ENCODE measurements around the gene TTC9.

TTC9 gene

DNA sequence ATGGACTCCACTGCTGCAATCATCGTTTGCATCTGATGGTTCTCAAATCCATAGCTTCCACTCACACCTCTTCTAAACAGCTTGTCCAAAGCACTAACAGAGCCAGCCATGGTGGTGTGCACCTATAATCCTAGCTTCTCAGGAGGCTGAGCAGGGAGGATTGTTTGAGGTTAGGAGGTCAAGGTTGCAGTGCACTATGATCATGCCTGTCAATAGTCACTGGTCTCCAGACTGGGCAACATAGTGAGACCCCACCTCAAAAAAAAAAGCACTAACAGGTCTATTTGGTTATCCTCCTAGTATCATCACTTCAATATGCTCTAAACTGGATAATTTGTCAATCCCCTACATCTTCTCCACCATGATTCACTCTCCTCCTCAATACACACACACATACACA is 63.2 kb downstream of the TTC9 start:
- Histone ChIP-seq H3K27ac (no peak overlapping the region), H3K4me3 (no peak overlapping the region)
- DNase-seq (ENCODE audit: low spot score): no peak
- TF ChIP-seq, protein P1, sequence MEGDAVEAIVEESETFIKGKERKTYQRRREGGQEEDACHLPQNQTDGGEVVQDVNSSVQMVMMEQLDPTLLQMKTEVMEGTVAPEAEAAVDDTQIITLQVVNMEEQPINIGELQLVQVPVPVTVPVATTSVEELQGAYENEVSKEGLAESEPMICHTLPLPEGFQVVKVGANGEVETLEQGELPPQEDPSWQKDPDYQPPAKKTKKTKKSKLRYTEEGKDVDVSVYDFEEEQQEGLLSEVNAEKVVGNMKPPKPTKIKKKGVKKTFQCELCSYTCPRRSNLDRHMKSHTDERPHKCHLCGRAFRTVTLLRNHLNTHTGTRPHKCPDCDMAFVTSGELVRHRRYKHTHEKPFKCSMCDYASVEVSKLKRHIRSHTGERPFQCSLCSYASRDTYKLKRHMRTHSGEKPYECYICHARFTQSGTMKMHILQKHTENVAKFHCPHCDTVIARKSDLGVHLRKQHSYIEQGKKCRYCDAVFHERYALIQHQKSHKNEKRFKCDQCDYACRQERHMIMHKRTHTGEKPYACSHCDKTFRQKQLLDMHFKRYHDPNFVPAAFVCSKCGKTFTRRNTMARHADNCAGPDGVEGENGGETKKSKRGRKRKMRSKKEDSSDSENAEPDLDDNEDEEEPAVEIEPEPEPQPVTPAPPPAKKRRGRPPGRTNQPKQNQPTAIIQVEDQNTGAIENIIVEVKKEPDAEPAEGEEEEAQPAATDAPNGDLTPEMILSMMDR (IDR thresholded peaks at IDR 0.05): no peak

DNA sequence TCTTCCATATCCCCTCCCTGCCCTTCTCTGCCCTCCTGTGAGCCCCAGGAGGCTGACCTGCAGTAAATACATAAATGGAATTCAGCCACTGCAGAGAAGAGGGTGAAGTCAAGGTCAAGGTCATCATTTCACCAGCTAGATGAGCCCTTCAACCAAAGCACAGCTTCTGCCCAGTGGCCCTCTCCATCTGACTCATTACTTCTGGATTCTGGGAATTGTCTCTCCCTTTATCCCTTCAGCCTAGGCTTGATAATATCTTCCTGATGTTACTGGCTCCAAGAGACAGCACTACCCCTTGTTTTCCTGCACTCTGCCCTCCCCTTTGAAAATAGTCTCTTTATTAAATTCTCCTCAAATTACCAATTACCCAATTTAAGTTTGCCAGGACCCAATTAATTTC is 64.5 kb downstream of the TTC9 start:
- Histone ChIP-seq H3K4me3 (no peak overlapping the region), H3K27ac (no peak overlapping the region)
- no peak for DNase-seq (ENCODE audit: low spot score)
- TF ChIP-seq, protein P1 (IDR thresholded peaks at IDR 0.05): no peak

DNA sequence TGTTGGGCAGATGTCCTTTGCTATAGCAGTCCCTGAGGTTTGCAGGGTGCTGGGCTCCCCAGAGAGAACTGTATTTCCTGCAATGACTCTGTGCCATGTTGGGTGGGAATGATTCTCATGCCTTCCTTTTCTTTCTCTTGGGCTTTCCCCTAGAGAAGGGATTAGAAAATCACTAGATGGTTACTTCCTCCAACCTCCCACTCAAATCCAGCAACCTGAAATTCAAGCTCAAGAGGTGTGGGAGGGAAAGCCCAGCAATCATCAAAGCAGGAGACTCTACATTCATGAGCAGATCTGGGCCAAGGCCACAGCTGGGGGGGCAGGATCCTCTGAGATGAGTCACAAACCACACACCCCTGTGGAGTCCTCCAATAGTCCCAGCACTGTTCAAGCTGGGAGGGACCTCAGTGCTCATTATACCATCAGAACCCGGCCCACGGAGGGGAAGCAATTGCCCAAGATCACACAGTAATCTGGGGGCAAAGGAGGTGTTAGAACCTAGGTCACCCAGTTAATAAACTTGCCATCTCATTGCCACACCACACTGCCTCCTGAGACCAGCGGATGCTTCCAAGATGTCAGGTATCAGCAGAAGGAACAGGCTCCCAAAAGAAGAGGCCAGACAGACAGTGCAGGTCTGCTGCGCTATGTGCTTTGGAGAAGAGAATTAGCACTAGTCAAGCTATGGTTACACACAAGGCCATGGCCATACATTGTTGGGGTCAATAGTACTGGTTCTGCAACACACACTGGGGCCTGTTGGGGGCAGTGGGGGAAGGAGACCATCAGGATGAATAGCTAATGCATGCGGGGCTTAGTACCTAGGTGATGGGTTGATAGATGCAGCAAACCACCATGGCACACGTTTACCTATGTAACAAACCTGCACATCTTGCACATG is 65.7 kb downstream of the TTC9 start:
- TF ChIP-seq, protein P1 (IDR thresholded peaks at IDR 0.05): no peak
- no peak overlapping the region for H3K4me3 ChIP-seq
- DNase-seq (ENCODE audit: low spot score): no peak
- no peak overlapping the region for H3K27ac ChIP-seq

DNA sequence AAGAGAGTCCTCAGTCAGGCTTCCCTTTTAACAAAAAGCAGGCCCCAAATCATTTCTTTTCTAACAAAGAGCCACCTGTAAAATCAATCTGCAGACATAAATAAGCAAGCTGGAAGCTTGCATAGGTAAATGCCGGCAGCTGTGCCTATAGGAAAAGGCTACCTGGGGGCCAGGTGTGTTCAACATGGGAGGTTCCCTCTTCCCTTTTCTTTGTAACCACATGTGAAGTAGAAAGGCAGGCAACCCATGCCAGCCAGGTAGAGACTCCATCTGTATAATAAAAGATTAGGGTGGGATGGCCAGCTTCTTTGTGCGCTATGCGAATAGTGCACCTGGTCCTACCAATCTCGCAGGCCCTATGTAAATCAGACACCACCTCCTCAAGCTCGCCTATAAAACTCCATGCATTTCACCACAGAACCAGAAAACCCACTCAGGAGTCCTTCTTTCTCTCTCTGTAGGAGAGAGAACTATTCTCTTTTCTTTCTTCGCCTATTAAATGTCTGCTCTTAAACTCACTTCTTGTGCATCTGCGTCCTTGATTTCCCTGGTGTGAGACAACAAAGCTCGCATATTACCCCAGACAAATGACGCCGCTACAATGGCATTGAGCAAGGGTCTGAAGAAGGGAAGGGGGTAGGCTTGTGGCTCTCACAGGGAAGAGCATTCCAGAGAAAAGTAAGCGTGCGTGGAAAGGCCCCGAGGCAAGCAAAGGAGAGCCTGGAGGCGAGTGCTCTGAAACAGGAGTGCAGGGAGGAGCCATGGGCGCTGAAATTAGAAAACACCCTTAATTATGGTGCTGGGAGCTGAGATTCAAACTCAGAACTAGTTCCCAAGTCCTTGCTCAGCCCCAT is 67.2 kb downstream of the TTC9 start:
- DNase-seq (ENCODE audit: low spot score): no peak
- TF ChIP-seq, protein P1 (IDR thresholded peaks at IDR 0.05): no peak
- Histone ChIP-seq H3K27ac (no peak overlapping the region), H3K4me3 (no peak overlapping the region)

DNA sequence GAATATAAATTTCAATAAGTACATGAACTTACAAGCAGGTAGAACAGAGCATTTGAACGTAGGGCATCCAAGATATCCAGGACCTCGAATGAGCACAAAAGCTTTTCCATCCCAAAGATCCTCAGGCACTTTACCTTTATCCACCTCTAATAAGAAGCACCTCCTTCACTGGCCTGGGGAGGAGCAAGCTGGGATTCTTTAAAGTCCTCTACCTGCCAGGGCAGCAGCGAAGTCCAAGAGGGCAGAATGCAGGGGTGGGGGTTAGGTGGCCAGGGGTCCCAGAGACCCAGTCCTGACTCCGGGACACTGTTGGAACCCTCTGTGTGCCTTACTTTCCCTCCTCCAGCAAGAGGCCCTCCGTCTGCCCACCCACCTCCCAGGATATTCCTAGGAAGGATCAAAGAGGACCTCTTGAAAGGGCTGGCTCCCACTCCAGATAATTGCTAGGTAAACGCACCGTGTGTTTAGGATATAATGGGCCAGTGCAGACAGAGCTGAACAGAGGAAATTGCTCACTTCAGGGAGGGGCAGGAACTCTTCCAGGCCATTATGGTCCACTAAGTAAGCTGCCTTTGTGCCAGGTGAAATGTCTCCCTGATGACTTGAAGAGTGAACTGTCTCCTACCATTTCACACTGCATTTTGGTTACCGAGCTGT is 68.1 kb downstream of the TTC9 start:
- TF ChIP-seq, protein P1 (IDR thresholded peaks at IDR 0.05): no peak
- no peak for DNase-seq (ENCODE audit: low spot score)
- Histone ChIP-seq H3K27ac (no peak overlapping the region), H3K4me3 (no peak overlapping the region)

DNA sequence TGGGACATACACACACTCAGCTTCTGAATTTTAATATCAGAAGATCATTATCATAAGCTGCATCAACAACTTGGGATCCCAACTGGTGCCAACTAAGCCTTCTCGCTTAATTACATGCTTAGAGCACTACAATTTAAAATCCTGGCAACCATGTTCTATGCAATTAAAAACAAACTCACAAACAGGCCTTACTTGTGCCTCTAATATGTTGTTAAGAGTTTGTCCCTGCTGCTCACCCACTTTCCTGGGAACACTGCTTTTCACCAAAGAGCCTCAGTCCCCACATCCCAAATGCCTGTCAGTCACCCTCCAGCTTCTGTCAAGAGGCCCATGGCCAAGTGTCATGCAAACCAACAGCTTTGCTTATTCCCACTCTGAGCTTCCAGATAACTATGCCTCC is 69.7 kb downstream of the TTC9 start:
- TF ChIP-seq, protein P1 (IDR thresholded peaks at IDR 0.05): no peak

More for the DNA sequence above, 69.7 kb downstream of the TTC9 start:
- H3K4me3 ChIP-seq: no peak overlapping the region
- no peak for DNase-seq (ENCODE audit: low spot score)
- H3K27ac ChIP-seq: no peak overlapping the region

All from coronary artery (tissue), 2 donors.